ENCODE measurements around the gene SFRP5.

Gene SFRP5

DNA sequence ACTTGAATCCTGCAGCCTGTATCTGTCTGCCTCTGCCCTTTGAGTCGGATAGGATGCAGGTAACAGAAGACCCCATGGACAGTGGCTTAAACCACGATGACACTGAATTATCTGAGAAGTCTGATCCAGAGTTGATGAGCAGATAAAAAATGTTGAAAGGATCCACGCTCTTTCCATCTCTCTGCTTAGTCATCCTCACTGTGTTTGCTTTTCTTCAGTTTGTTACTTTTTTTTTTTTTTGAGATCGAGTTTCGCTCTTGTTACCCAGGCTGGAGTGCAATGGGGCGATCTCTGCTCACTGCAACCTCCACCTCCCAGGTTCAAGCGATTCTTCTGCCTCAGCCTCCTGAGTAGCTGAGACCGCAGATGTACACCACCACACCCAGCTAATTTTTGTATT is 40.9 kb upstream of the SFRP5 start:
- TF ChIP-seq CREB1 (IDR thresholded peaks at IDR 0.05; ENCODE audit: low read depth) (no peak), EGR1 (IDR thresholded peaks at IDR 0.05) (no peak), EP300 (IDR thresholded peaks at IDR 0.05; ENCODE audit: borderline replicate concordance) (no peak), YY1 (IDR thresholded peaks at IDR 0.05; ENCODE audit: low read depth) (no peak), NFIC (IDR thresholded peaks at IDR 0.05) (no peak), TCF12 (IDR thresholded peaks at IDR 0.05; ENCODE audit: low read depth) (no peak)
- TF ChIP-seq, protein P1, sequence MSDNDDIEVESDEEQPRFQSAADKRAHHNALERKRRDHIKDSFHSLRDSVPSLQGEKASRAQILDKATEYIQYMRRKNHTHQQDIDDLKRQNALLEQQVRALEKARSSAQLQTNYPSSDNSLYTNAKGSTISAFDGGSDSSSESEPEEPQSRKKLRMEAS (IDR thresholded peaks at IDR 0.05): no peak
- TF ChIP-seq, protein P2, sequence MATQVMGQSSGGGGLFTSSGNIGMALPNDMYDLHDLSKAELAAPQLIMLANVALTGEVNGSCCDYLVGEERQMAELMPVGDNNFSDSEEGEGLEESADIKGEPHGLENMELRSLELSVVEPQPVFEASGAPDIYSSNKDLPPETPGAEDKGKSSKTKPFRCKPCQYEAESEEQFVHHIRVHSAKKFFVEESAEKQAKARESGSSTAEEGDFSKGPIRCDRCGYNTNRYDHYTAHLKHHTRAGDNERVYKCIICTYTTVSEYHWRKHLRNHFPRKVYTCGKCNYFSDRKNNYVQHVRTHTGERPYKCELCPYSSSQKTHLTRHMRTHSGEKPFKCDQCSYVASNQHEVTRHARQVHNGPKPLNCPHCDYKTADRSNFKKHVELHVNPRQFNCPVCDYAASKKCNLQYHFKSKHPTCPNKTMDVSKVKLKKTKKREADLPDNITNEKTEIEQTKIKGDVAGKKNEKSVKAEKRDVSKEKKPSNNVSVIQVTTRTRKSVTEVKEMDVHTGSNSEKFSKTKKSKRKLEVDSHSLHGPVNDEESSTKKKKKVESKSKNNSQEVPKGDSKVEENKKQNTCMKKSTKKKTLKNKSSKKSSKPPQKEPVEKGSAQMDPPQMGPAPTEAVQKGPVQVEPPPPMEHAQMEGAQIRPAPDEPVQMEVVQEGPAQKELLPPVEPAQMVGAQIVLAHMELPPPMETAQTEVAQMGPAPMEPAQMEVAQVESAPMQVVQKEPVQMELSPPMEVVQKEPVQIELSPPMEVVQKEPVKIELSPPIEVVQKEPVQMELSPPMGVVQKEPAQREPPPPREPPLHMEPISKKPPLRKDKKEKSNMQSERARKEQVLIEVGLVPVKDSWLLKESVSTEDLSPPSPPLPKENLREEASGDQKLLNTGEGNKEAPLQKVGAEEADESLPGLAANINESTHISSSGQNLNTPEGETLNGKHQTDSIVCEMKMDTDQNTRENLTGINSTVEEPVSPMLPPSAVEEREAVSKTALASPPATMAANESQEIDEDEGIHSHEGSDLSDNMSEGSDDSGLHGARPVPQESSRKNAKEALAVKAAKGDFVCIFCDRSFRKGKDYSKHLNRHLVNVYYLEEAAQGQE (IDR thresholded peaks at IDR 0.05; ENCODE audit: low read depth): no peak

DNA sequence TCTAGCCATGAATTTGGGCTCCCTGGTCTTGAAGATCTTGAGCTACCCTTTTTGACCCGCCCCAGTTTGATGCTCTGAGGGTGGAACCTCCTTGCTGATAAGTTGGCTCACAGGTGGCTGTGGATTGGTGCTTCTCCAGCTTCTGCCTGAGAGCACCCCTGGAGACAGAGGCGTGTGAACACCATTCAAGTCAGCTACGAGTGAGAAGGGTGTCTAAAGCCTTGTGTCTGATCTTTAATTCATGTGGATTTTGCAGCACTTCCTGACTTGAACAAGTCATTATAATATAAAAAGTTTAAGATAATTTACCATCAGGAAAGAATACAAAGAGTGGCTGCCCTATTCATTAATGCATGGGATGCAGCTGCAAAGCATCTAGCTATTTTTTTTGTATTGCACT is 40.2 kb upstream of the SFRP5 start:
- no peak for TF ChIP-seq TCF12 (IDR thresholded peaks at IDR 0.05; ENCODE audit: low read depth)
- TF ChIP-seq, protein P2 (IDR thresholded peaks at IDR 0.05; ENCODE audit: low read depth): no peak
- no peak for TF ChIP-seq TAF1 (IDR thresholded peaks at IDR 0.05; ENCODE audit: low read depth)
- TF ChIP-seq FOXM1 (IDR thresholded peaks at IDR 0.05; ENCODE audit: borderline replicate concordance, low read depth): no peak
- TF ChIP-seq, protein P3, sequence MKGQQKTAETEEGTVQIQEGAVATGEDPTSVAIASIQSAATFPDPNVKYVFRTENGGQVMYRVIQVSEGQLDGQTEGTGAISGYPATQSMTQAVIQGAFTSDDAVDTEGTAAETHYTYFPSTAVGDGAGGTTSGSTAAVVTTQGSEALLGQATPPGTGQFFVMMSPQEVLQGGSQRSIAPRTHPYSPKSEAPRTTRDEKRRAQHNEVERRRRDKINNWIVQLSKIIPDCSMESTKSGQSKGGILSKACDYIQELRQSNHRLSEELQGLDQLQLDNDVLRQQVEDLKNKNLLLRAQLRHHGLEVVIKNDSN (IDR thresholded peaks at IDR 0.05): no peak
- TF ChIP-seq EP300 (IDR thresholded peaks at IDR 0.05; ENCODE audit: borderline replicate concordance): no peak
- TF ChIP-seq, protein P1 (IDR thresholded peaks at IDR 0.05): no peak
- TF ChIP-seq EGR1 (IDR thresholded peaks at IDR 0.05): no peak
- no peak for TF ChIP-seq ZBTB7A (IDR thresholded peaks at IDR 0.05; ENCODE audit: low read depth)

DNA sequence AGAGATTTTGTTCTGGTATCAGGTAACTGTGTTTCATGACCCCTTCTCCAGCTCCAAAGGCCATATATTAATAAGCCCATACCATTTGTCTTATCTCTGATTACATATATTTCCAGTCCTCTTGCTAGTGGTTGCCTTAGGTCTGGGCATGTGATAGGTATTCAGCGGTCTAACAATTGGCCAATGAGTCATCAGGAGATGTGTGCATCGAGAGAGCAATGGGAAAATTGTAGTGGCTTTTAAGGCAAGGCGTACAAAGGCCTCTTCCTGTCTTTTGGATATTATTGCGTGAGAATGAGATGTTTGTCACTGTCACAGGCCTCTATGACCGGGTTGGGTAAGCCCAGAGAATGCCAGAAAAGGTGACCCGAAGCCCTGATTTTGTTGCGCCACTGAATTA is 38.6 kb upstream of the SFRP5 start:
- TF ChIP-seq, protein P3 (IDR thresholded peaks at IDR 0.05): peak; percentile 15; the same call in 1 of the 2 replicates
- TF ChIP-seq ZBTB7A (IDR thresholded peaks at IDR 0.05; ENCODE audit: low read depth) (no peak), FOXM1 (IDR thresholded peaks at IDR 0.05; ENCODE audit: borderline replicate concordance, low read depth) (no peak)

DNA sequence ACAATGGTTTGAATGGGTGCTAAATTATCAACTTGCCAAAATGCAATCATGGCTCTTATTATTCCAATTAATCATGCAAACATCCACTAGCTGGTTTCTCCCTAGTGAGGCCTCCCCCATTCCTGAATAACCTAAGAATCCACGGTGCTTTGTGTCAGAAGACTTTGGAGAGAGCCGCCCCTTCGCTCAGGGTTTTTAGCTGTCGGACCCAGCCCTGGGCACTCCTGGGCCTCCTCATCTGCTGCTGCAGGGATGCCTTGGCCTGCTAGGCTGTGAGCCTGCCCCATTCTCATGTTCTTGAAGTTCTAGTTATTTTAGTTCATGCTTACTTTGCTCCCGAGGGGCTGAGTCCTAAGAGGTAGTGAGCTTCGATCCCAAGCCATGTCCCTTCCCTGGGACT is 34.1 kb upstream of the SFRP5 start:
- TF ChIP-seq ZBTB7A (IDR thresholded peaks at IDR 0.05; ENCODE audit: low read depth) (no peak), YY1 (IDR thresholded peaks at IDR 0.05; ENCODE audit: low read depth) (no peak), RAD21 (IDR thresholded peaks at IDR 0.05; ENCODE audit: low read depth) (no peak), TCF12 (IDR thresholded peaks at IDR 0.05; ENCODE audit: low read depth) (no peak), EP300 (IDR thresholded peaks at IDR 0.05; ENCODE audit: borderline replicate concordance) (no peak), TEAD4 (IDR thresholded peaks at IDR 0.05) (no peak), CREB1 (IDR thresholded peaks at IDR 0.05; ENCODE audit: low read depth) (no peak), CEBPB (IDR thresholded peaks at IDR 0.05) (no peak), FOXM1 (IDR thresholded peaks at IDR 0.05; ENCODE audit: borderline replicate concordance, low read depth) (no peak), NFIC (IDR thresholded peaks at IDR 0.05) (no peak), EGR1 (IDR thresholded peaks at IDR 0.05) (no peak), TAF1 (IDR thresholded peaks at IDR 0.05; ENCODE audit: low read depth) (no peak)
- TF ChIP-seq, protein P1 (IDR thresholded peaks at IDR 0.05): no peak
- TF ChIP-seq, protein P2 (IDR thresholded peaks at IDR 0.05; ENCODE audit: low read depth): no peak
- TF ChIP-seq, protein P3 (IDR thresholded peaks at IDR 0.05): no peak

Data from Ishikawa (cell line).